ENCODE data around the gene RBM6. TPM values are rescaled to one million over a fixed set of nuclear protein-coding genes. Genes with fewer than 3 reads are reported as not detected.
"Not testable (repeated sequence)": the region's sequence is repeated elsewhere in the genome, so short reads cannot be mapped to it uniquely, and the experiment has no call there.

The RBM6 gene
- polyA plus RNA-seq, 1 experiment = 62.8 TPM

GRCh38 chr3:49916686-49917085, 23.3 kb upstream of the RBM6 start:
- POLR2A ChIA-PET = interaction anchor here (0.5 kb wide), 1 partner anchor 717 kb away, joined by 3 read pairs; a partner anchor contains a TSS
- CTCF ChIA-PET = interaction anchor here (1.5 kb wide), 1 partner anchor 13 kb away, joined by 3 read pairs; the partner anchor contains the start of gene MON1A

GRCh38 chr3:49917806-49918590, 22.0 kb upstream of the RBM6 start:
- H3K27ac ChIP-seq (ENCODE audit: low read depth, low read length); H3K27me3 ChIP-seq (ENCODE audit: control insufficient read depth, insufficient read depth, low read length); H3K9me3 ChIP-seq (ENCODE audit: control insufficient read depth, insufficient read depth, low read length); H3K4me3 ChIP-seq (ENCODE audit: low read depth, low read length); DNase-seq (ENCODE audit: low read depth, low spot score); POLR2A ChIA-PET: not testable (repeated sequence)
- CTCF ChIA-PET = interaction anchor here (0.6 kb wide), 1 partner anchor 78 kb away, joined by 3 read pairs; no protein-coding TSS in a partner anchor

More at GRCh38 chr3:49916686-49917085, 23.3 kb upstream of the RBM6 start:
- H3K4me3 ChIP-seq (ENCODE audit: low read depth, low read length) = no peak overlapping the region
- no peak for TF ChIP-seq CTCF (IDR thresholded peaks at IDR 0.05; ENCODE audit: low read depth, low read length)
- H3K27ac ChIP-seq (ENCODE audit: low read depth, low read length) = no peak overlapping the region
- no peaks in the 10 kb centered on the region for H3K27me3 ChIP-seq (ENCODE audit: control insufficient read depth, insufficient read depth, low read length)
- H3K9me3 ChIP-seq (ENCODE audit: control insufficient read depth, insufficient read depth, low read length) = no peaks in the 10 kb centered on the region
- no peak for DNase-seq (ENCODE audit: low read depth, low spot score)

- Histone ChIP-seq H3K27ac (ENCODE audit: low read depth, low read length) (no peak overlapping the region), H3K9me3 (ENCODE audit: control insufficient read depth, insufficient read depth, low read length) (no peaks in the 10 kb centered on the region), H3K4me3 (ENCODE audit: low read depth, low read length) (no peak overlapping the region), H3K27me3 (ENCODE audit: control insufficient read depth, insufficient read depth, low read length) (no peaks in the 10 kb centered on the region)
- no peak for TF ChIP-seq CTCF (IDR thresholded peaks at IDR 0.05; ENCODE audit: low read depth, low read length)
- POLR2A ChIA-PET = interaction anchor here (0.7 to 1.4 kb wide), 2 partner anchors 15 to 174 kb away, joined by 3 to 7 read pairs; partner anchors contain the start of gene RBM6
- DNase-seq (ENCODE audit: low read depth, low spot score) = peak; percentile 33
- CTCF ChIA-PET = no interaction called here
These were observed 15.3 kb upstream of the RBM6 start for GRCh38 chr3:49924683-49925082.

DNA sequence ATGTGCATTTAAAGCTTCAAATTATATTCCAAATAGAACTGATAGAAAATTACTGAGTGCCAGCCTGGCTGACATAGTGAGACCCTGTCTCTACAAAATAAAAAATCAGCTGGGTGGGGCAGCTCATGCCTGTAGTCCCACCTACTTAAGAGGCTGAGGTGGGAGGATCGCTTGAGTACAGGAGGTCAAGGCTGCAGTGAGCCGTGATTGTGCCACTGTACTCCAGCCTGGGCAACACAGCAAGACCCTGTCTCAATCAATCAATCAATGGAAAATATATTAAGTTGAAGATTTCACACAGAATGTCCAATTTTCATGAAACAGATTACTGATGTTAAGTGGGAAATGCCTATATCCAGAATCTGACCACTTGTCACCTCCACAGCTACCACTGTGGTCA, 14.5 kb upstream of the RBM6 start:
- no peak for TF ChIP-seq CTCF (IDR thresholded peaks at IDR 0.05; ENCODE audit: low read depth, low read length)
- ChIA-PET CTCF (no interaction called here), POLR2A (interaction anchor here (1.4 kb wide), 1 partner anchor 15 kb away, joined by 7 read pairs; the partner anchor contains the start of gene RBM6)
- H3K4me3 ChIP-seq (ENCODE audit: low read depth, low read length) = no peak overlapping the region
- no peaks in the 10 kb centered on the region for H3K9me3 ChIP-seq (ENCODE audit: control insufficient read depth, insufficient read depth, low read length)
- no peak overlapping the region for H3K27ac ChIP-seq (ENCODE audit: low read depth, low read length)
- no peaks in the 10 kb centered on the region for H3K27me3 ChIP-seq (ENCODE audit: control insufficient read depth, insufficient read depth, low read length)
- no peak for DNase-seq (ENCODE audit: low read depth, low spot score)

- ChIA-PET POLR2A (no interaction called here), CTCF (no interaction called here)
- TF ChIP-seq CTCF (IDR thresholded peaks at IDR 0.05; ENCODE audit: low read depth, low read length) = no peak
- no peaks in the 10 kb centered on the region for H3K27me3 ChIP-seq (ENCODE audit: control insufficient read depth, insufficient read depth, low read length)
- DNase-seq (ENCODE audit: low read depth, low spot score) = no peak
- no peaks in the 10 kb centered on the region for H3K9me3 ChIP-seq (ENCODE audit: control insufficient read depth, insufficient read depth, low read length)
- no peak overlapping the region for H3K27ac ChIP-seq (ENCODE audit: low read depth, low read length)
- H3K4me3 ChIP-seq (ENCODE audit: low read depth, low read length) = no peak overlapping the region
These were observed 13.7 kb upstream of the RBM6 start for GRCh38 chr3:49926117-49926728.

All from AG04450 (cell line).